Esophagus muscularis mucosa (tissue), 4 donors: Measurements from ENCODE around the gene GPATCH8. TPM values are rescaled to one million over a fixed set of nuclear protein-coding genes. Genes with fewer than 3 reads are reported as not detected.

Experiments used
- DNase-seq: peaks from one replicate; pipeline ENCODE4 v3.0.0-alpha.2; 2017; ENCODE audit errors: extremely low spot score
- H3K27ac ChIP-seq, 4 donors: fragments of 200-600 bp; sonication (generic); replicated peaks in 1 of 4; 1 replicate in 3 of 4; 2 replicates in 1 of 4; pipeline ENCODE4 v1.5.1; 2016 to 2019; ENCODE audit warnings: mild to moderate bottlenecking in 1 of 4
- H3K27me3 ChIP-seq, 4 donors: fragments of 200-600 bp; sonication (generic); one replicate each; pipeline versions ENCODE4 v1.5.1 to v1.6.0; 2016 to 2019
- H3K36me3 ChIP-seq, 4 donors: fragments of 200-600 bp; sonication (generic); one replicate each; pipeline ENCODE4 v1.5.1; 2016 to 2019
- H3K4me1 ChIP-seq, 4 donors: fragments of 200-600 bp; sonication (generic); one replicate each; pipeline ENCODE4 v1.5.1; 2016 to 2019
- H3K4me3 ChIP-seq, 4 donors: fragments of 200-600 bp; sonication (generic); 1 replicate in 2 of 4; 2 replicates in 2 of 4; pipeline ENCODE4 v1.5.1; 2016 to 2019; ENCODE audit warnings: mild to moderate bottlenecking in 4 of 4, moderate library complexity in 1 of 4
- H3K9me3 ChIP-seq, 4 donors: fragments of 200-600 bp; sonication (generic); 1 replicate in 3 of 4; 2 replicates in 1 of 4; pipeline ENCODE4 v1.5.1; 2016 to 2019
- EP300 ChIP-seq: sonication (generic); formaldehyde crosslinking; IDR thresholded peaks from one replicate; pipeline ENCODE4 v1.6.1; 2017; ENCODE audit warnings: antibody characterized with exemption
- POLR2A ChIP-seq: fragments of 450-650 bp; IDR thresholded peaks from one replicate; pipeline ENCODE4 v1.6.1; 2017; ENCODE audit warnings: antibody characterized with exemption, moderate library complexity, mild to moderate bottlenecking, low read depth
- POLR2AphosphoS5 ChIP-seq, 2 donors: sonication (generic); formaldehyde crosslinking; IDR thresholded peaks; one replicate each; pipeline ENCODE4 v1.6.1; 2017; ENCODE audit warnings: antibody characterized with exemption in 2 of 2
- WGBS: methylation state at CpG from one replicate; pipeline ENCODE4 v1.1.5; 2018; 5-methylcytosine and 5-hydroxymethylcytosine counted together
- intact Hi-C: fragments of 100-400 bp; cut with DNase I; formaldehyde crosslinking; loops from one replicate; pipeline ENCODE4 v1.15.1; 2023
- total RNA-seq, 4 donors: library from RNA; depleted of rRNA; stranded (reverse); fragments of >200 nt; gene quantifications; one replicate each; pipeline versions ENCODE4 v1.1.0 to v1.2.1, GENCODE V29; 2016
- TF ChIP-seq, protein P1 (sequence below), 3 experiments: fragments of 200-600 bp in 2 of 3; fragments of 450-650 bp in 1 of 3; sonication (generic) in 2 of 3; IDR thresholded peaks; one replicate each; pipeline ENCODE4 v1.5.1; 2017 to 2019; ENCODE audit warnings: antibody characterized with exemption in 3 of 3, mild to moderate bottlenecking in 2 of 3, moderate library complexity in 1 of 3

GPATCH8 gene
- total RNA-seq, 4 donors from 2014 or later = 21.0 to 51.1 (median 27.9) TPM

DNA sequence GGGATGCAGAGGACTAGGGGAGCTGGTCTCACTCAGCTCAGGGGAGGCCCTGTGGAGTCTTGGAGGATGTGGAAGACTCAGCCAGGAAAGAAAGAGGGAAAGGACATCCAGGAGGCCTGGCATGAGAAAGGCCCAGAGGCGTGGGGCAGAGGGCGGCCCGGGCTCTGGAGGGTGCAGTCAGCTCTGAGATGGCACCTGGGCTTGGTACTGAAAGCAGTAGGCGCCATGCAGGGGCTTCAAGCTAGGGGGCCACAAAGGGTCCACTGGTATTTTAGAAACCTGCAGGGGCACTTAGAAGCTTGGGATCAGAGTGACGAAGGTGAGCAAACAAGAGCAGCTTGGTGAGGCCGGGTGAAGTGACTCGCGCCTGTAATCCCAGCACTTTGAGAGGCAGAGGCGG, 145.1 kb downstream of the GPATCH8 start:
- 90% methylated on average over 9 of the region's 9 CpGs for WGBS
- intact Hi-C loops = no loop called here

DNA sequence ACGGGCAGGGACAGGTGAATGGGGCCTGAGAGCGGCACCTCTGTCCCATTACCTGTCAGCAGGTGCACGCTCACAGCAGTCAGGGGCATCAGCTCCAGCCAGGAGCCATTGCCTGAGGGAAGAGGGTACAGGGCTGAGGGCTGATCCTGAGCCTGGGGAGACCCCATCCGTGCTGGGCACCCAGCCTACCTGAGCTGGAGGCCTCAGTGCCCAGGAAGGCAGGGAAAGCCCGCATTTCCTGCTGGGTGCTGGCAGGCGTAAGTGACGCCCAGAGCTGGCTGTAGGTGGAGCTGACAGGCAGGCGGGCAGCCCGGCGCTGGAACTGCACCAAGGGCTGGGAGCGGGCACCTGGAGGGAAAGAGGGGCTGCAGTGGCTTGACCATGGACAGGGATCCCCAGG, 147.0 kb downstream of the GPATCH8 start:
- WGBS = 93% methylated on average over 9 of the region's 11 CpGs
- no peak overlapping the region for H3K27ac ChIP-seq
- H3K27me3 ChIP-seq = no peaks in the 10 kb centered on the region
- no peak for DNase-seq
- H3K4me1 ChIP-seq = peaks cover 0 to 18% (median 7%) of the 10 kb centered on the region in 4 donors
- no peak overlapping the region for H3K4me3 ChIP-seq
- peaks cover 15 to 21% (median 20%) of the 10 kb centered on the region in 4 donors for H3K36me3 ChIP-seq
- intact Hi-C loops = no loop called here
- TF ChIP-seq EP300 (no peak), POLR2AphosphoS5 (IDR thresholded peaks at IDR 0.05) (no peak), POLR2A (no peak)
- TF ChIP-seq, protein P1, sequence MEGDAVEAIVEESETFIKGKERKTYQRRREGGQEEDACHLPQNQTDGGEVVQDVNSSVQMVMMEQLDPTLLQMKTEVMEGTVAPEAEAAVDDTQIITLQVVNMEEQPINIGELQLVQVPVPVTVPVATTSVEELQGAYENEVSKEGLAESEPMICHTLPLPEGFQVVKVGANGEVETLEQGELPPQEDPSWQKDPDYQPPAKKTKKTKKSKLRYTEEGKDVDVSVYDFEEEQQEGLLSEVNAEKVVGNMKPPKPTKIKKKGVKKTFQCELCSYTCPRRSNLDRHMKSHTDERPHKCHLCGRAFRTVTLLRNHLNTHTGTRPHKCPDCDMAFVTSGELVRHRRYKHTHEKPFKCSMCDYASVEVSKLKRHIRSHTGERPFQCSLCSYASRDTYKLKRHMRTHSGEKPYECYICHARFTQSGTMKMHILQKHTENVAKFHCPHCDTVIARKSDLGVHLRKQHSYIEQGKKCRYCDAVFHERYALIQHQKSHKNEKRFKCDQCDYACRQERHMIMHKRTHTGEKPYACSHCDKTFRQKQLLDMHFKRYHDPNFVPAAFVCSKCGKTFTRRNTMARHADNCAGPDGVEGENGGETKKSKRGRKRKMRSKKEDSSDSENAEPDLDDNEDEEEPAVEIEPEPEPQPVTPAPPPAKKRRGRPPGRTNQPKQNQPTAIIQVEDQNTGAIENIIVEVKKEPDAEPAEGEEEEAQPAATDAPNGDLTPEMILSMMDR (IDR thresholded peaks at IDR 0.05) = no peak
- no peaks in the 10 kb centered on the region for H3K9me3 ChIP-seq

More for the DNA sequence above, 145.1 kb downstream of the GPATCH8 start:
- Histone ChIP-seq H3K4me3 (no peak overlapping the region), H3K4me1 (peaks cover 13 to 29% (median 20%) of the 10 kb centered on the region in 4 donors), H3K9me3 (no peaks in the 10 kb centered on the region), H3K36me3 (peaks cover 0 to 3% (median 2%) of the 10 kb centered on the region in 4 donors), H3K27ac (no peak overlapping the region), H3K27me3 (peaks cover 0 to 12% (median 0%) of the 10 kb centered on the region in 4 donors)
- no peak for DNase-seq
- TF ChIP-seq EP300 (no peak), POLR2AphosphoS5 (IDR thresholded peaks at IDR 0.05) (no peak), POLR2A (no peak)
- TF ChIP-seq, protein P1 (IDR thresholded peaks at IDR 0.05) = no peak

DNA sequence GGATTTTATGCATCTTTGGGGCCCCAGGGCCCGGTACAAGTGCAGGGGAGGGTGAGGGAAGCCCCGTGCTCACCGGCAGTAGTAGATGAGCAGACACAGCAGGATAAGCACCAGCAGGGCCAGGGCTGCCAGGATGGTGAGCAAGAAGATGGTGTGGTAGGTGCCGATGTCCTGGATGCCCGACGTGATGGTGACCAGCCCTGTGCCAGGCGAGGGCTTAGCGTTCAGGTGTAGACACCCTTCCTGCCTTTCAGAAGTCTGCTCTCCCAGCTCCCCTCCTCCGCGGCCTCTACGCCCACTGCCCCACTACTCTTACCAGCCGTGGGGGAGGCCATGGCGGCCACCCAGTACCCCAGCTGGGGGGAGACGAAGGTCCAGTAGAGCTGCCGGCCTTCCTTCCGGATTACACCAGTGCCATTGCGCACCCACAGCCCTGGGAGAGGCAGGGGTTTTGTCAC, 147.5 kb downstream of the GPATCH8 start:
- intact Hi-C loops = no loop called here
- WGBS = 88% methylated on average over 10 of the region's 17 CpGs
- no peak for DNase-seq

DNA sequence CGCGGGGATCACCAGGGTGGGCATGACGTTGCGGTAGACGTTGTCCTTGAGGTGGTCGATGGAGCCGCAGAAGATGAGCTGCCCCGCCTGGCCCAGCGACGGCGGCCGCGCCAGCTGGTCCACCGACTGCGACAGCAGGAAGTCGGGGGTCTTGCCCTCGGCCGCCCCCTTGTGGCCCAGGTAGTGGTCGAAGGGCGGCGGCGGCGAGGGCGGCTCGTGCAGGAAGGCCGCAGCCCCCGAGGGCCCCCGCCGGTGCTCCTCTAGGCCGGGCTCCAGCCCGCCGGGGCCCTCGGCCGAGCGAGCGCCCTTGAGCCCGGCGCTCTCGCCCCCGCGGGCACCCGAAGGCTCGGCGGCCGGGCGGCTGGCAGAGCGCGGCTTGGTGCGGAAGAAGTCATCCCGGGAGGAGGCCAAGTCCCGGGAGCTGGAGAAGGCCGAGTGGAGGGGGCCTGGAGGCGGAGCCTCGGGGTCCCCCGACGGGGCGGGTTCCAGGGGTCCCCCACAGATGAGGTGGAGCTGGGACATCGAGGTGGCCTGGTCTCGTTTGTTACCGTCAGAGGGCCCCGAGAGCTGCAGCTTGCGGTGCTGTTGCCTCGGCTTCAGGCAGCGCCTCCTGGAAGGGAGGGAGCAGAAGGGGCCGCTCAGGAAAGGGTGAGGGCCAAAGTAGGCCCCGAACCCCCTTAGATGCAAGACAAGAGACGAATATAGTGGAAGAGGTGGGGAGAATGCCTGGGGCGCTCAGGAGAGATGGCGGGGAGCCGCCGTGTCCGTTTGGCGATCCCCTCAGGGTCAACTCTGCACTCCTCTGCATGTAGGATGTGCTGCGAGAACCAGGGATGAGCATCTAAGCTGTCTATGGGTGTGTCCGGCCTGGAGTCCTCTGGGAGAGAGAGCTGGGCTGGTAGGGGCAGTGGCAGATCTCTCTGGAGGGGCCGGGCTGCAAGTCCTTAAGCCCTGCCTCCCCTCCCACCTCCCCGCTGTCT, 148.3 kb downstream of the GPATCH8 start:
- Histone ChIP-seq H3K4me3 (peak overlapping the region in 3 of 4 donors; percentile 48 to 61 (median 51)), H3K4me1 (peaks cover 0 to 10% (median 7%) of the 10 kb centered on the region in 4 donors), H3K9me3 (no peaks in the 10 kb centered on the region), H3K27ac (no peak overlapping the region), H3K36me3 (peaks cover 22 to 35% (median 34%) of the 10 kb centered on the region in 4 donors), H3K27me3 (no peaks in the 10 kb centered on the region)
- 77% methylated on average over 36 of the region's 77 CpGs for WGBS
- no peak for TF ChIP-seq POLR2AphosphoS5 (IDR thresholded peaks at IDR 0.05)
- TF ChIP-seq, protein P1 (IDR thresholded peaks at IDR 0.05) = peak in 1 of 3 experiments; percentile 35
- no peak for DNase-seq
- intact Hi-C loops = no loop called here

More for the DNA sequence above, 147.5 kb downstream of the GPATCH8 start:
- no peak overlapping the region for H3K27ac ChIP-seq
- TF ChIP-seq, protein P1 (IDR thresholded peaks at IDR 0.05) = no peak
- peaks cover 21 to 27% (median 26%) of the 10 kb centered on the region in 4 donors for H3K36me3 ChIP-seq
- H3K9me3 ChIP-seq = no peaks in the 10 kb centered on the region
- H3K27me3 ChIP-seq = no peaks in the 10 kb centered on the region
- H3K4me1 ChIP-seq = peaks cover 0 to 13% (median 7%) of the 10 kb centered on the region in 4 donors
- H3K4me3 ChIP-seq = no peak overlapping the region
